Measurements from ENCODE around the gene HCN4.

DNA sequence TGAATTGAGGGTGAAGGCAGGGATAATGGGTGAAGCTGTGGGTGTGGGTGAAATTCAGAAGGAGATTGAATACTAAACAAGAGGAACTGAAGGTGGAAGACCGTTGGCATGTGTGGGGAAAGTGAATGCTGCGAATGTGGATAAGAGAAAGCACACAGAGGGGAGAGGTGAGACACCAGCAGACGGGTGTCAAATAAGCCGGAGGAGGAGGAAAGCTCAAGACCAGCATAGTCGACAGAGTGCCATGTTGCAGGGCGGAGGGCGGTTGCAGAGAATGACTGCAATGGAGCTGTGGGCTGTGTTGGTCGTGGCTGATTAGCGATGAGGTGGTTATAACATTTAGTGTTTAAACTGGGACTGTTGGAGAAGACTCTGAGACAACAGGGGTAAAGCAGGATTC lies 16.4 kb upstream of the HCN4 start:
- TF ChIP-seq, protein P1, sequence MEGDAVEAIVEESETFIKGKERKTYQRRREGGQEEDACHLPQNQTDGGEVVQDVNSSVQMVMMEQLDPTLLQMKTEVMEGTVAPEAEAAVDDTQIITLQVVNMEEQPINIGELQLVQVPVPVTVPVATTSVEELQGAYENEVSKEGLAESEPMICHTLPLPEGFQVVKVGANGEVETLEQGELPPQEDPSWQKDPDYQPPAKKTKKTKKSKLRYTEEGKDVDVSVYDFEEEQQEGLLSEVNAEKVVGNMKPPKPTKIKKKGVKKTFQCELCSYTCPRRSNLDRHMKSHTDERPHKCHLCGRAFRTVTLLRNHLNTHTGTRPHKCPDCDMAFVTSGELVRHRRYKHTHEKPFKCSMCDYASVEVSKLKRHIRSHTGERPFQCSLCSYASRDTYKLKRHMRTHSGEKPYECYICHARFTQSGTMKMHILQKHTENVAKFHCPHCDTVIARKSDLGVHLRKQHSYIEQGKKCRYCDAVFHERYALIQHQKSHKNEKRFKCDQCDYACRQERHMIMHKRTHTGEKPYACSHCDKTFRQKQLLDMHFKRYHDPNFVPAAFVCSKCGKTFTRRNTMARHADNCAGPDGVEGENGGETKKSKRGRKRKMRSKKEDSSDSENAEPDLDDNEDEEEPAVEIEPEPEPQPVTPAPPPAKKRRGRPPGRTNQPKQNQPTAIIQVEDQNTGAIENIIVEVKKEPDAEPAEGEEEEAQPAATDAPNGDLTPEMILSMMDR (conservative IDR thresholded peaks at IDR 0.05; ENCODE audit: low read depth in 2 of 2): no peak
- no peak for TF ChIP-seq EZH2 (IDR thresholded peaks at IDR 0.05; ENCODE audit: low read depth, unreplicated experiment)
- no peak for TF ChIP-seq POLR2AphosphoS5 (IDR thresholded peaks at IDR 0.05; ENCODE audit: low read depth)
- no peak for TF ChIP-seq CREB1 (CRISPR knock-in tag; IDR thresholded peaks at IDR 0.05; ENCODE audit: low read depth)
- TF ChIP-seq EZH2phosphoT487 (IDR thresholded peaks at IDR 0.05; ENCODE audit: unreplicated experiment): no peak
- TF ChIP-seq ZNF331 (CRISPR knock-in tag; IDR thresholded peaks at IDR 0.05; ENCODE audit: low read depth): no peak
- TF ChIP-seq, protein P2, sequence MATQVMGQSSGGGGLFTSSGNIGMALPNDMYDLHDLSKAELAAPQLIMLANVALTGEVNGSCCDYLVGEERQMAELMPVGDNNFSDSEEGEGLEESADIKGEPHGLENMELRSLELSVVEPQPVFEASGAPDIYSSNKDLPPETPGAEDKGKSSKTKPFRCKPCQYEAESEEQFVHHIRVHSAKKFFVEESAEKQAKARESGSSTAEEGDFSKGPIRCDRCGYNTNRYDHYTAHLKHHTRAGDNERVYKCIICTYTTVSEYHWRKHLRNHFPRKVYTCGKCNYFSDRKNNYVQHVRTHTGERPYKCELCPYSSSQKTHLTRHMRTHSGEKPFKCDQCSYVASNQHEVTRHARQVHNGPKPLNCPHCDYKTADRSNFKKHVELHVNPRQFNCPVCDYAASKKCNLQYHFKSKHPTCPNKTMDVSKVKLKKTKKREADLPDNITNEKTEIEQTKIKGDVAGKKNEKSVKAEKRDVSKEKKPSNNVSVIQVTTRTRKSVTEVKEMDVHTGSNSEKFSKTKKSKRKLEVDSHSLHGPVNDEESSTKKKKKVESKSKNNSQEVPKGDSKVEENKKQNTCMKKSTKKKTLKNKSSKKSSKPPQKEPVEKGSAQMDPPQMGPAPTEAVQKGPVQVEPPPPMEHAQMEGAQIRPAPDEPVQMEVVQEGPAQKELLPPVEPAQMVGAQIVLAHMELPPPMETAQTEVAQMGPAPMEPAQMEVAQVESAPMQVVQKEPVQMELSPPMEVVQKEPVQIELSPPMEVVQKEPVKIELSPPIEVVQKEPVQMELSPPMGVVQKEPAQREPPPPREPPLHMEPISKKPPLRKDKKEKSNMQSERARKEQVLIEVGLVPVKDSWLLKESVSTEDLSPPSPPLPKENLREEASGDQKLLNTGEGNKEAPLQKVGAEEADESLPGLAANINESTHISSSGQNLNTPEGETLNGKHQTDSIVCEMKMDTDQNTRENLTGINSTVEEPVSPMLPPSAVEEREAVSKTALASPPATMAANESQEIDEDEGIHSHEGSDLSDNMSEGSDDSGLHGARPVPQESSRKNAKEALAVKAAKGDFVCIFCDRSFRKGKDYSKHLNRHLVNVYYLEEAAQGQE (IDR thresholded peaks at IDR 0.05; ENCODE audit: unreplicated experiment): no peak
- TF ChIP-seq, protein P3, sequence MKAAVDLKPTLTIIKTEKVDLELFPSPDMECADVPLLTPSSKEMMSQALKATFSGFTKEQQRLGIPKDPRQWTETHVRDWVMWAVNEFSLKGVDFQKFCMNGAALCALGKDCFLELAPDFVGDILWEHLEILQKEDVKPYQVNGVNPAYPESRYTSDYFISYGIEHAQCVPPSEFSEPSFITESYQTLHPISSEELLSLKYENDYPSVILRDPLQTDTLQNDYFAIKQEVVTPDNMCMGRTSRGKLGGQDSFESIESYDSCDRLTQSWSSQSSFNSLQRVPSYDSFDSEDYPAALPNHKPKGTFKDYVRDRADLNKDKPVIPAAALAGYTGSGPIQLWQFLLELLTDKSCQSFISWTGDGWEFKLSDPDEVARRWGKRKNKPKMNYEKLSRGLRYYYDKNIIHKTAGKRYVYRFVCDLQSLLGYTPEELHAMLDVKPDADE (IDR thresholded peaks at IDR 0.05): no peak
- TF ChIP-seq, protein P4, sequence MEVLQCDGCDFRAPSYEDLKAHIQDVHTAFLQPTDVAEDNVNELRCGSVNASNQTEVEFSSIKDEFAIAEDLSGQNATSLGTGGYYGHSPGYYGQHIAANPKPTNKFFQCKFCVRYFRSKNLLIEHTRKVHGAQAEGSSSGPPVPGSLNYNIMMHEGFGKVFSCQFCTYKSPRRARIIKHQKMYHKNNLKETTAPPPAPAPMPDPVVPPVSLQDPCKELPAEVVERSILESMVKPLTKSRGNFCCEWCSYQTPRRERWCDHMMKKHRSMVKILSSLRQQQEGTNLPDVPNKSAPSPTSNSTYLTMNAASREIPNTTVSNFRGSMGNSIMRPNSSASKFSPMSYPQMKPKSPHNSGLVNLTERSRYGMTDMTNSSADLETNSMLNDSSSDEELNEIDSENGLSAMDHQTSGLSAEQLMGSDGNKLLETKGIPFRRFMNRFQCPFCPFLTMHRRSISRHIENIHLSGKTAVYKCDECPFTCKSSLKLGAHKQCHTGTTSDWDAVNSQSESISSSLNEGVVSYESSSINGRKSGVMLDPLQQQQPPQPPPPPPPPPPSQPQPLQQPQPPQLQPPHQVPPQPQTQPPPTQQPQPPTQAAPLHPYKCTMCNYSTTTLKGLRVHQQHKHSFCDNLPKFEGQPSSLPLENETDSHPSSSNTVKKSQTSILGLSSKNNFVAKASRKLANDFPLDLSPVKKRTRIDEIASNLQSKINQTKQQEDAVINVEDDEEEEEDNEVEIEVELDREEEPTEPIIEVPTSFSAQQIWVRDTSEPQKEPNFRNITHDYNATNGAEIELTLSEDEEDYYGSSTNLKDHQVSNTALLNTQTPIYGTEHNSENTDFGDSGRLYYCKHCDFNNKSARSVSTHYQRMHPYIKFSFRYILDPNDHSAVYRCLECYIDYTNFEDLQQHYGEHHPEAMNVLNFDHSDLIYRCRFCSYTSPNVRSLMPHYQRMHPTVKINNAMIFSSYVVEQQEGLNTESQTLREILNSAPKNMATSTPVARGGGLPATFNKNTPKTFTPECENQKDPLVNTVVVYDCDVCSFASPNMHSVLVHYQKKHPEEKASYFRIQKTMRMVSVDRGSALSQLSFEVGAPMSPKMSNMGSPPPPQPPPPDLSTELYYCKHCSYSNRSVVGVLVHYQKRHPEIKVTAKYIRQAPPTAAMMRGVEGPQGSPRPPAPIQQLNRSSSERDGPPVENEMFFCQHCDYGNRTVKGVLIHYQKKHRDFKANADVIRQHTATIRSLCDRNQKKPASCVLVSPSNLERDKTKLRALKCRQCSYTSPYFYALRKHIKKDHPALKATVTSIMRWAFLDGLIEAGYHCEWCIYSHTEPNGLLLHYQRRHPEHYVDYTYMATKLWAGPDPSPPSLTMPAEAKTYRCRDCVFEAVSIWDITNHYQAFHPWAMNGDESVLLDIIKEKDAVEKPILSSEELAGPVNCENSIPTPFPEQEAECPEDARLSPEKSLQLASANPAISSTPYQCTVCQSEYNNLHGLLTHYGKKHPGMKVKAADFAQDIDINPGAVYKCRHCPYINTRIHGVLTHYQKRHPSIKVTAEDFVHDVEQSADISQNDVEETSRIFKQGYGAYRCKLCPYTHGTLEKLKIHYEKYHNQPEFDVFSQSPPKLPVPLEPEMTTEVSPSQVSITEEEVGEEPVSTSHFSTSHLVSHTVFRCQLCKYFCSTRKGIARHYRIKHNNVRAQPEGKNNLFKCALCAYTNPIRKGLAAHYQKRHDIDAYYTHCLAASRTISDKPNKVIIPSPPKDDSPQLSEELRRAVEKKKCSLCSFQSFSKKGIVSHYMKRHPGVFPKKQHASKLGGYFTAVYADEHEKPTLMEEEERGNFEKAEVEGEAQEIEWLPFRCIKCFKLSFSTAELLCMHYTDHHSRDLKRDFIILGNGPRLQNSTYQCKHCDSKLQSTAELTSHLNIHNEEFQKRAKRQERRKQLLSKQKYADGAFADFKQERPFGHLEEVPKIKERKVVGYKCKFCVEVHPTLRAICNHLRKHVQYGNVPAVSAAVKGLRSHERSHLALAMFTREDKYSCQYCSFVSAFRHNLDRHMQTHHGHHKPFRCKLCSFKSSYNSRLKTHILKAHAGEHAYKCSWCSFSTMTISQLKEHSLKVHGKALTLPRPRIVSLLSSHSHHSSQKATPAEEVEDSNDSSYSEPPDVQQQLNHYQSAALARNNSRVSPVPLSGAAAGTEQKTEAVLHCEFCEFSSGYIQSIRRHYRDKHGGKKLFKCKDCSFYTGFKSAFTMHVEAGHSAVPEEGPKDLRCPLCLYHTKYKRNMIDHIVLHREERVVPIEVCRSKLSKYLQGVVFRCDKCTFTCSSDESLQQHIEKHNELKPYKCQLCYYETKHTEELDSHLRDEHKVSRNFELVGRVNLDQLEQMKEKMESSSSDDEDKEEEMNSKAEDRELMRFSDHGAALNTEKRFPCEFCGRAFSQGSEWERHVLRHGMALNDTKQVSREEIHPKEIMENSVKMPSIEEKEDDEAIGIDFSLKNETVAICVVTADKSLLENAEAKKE (CRISPR knock-in tag; IDR thresholded peaks at IDR 0.05): no peak
- TF ChIP-seq STAT1 (IDR thresholded peaks at IDR 0.05; ENCODE audit: unreplicated experiment): no peak
- no peak for TF ChIP-seq ZNF114 (CRISPR knock-in tag; IDR thresholded peaks at IDR 0.05)
- no peak for TF ChIP-seq JUNB (IDR thresholded peaks at IDR 0.05; ENCODE audit: unreplicated experiment)
- TF ChIP-seq NANOG (IDR thresholded peaks at IDR 0.05; ENCODE audit: borderline replicate concordance): no peak

All from GM23338 (cell line).